Calu3 (cell line): ENCODE data around the gene FAM76B. TPM values are rescaled to one million over a fixed set of nuclear protein-coding genes. Genes with fewer than 3 reads are reported as not detected.

ENCODE experiments used
- BruUV-seq: library from RNA; stranded (reverse); fragments of 400-500 nt; replicated peaks from 2 replicates; lab custom pipeline; 2021; lab: Mats Ljungman, UMichigan
- CTCF ChIA-PET: fragments of 300-600 bp; sonication (Branson Sonifier 250); formaldehyde crosslinking; loops from one replicate; lab custom pipeline; 2022; ENCODE audit warnings: antibody characterized with exemption; lab: Charles Lee
- DNase-seq: peaks from one replicate; pipeline ENCODE4 v3.0.0; 2022
- H3K27ac Mint-ChIP-seq: one replicate; pipeline ENCODE4 v1.8.0; 2022; ENCODE audit warnings: mixed read lengths; ENCODE audit not compliant: unreplicated experiment
- H3K27me3 Mint-ChIP-seq: one replicate; pipeline ENCODE4 v1.8.0; 2022; ENCODE audit warnings: mixed read lengths; ENCODE audit not compliant: unreplicated experiment
- H3K36me3 Mint-ChIP-seq: one replicate; pipeline ENCODE4 v1.8.0; 2022; ENCODE audit warnings: mild to moderate bottlenecking, moderate library complexity, mixed read lengths; ENCODE audit not compliant: insufficient read depth, unreplicated experiment
- H3K4me1 Mint-ChIP-seq: one replicate; pipeline ENCODE4 v1.8.0; 2022; ENCODE audit warnings: mild to moderate bottlenecking, low read depth, mixed read lengths; ENCODE audit not compliant: unreplicated experiment
- H3K4me3 Mint-ChIP-seq: one replicate; pipeline ENCODE4 v1.8.0; 2022; ENCODE audit warnings: mild to moderate bottlenecking, low read depth, moderate library complexity, mixed read lengths; ENCODE audit not compliant: unreplicated experiment
- H3K9me3 Mint-ChIP-seq: one replicate; pipeline ENCODE4 v1.8.0; 2022; ENCODE audit warnings: low read depth, mixed read lengths; ENCODE audit not compliant: unreplicated experiment
- CTCF ChIP-seq: fragments of 200-600 bp; IDR thresholded peaks from one replicate; pipeline ENCODE4 v1.8.0; 2022; ENCODE audit warnings: antibody characterized with exemption; ENCODE audit not compliant: unreplicated experiment
- intact Hi-C: fragments of 100-400 bp; cut with micrococcal nuclease; formaldehyde crosslinking; loops from one replicate; pipeline ENCODE4 v1.10.0; 2022; ENCODE audit not compliant: unreplicated experiment
- total RNA-seq: library from RNA; stranded (reverse); gene quantifications from 2 replicates; pipeline ENCODE4 v1.2.3, GENCODE V29; 2022

The FAM76B gene
- total RNA-seq, 1 experiment from 2014 or later: 20.4 TPM

- Mint-ChIP-seq H3K27ac (no peak overlapping the region), H3K4me3 (no peak overlapping the region), H3K36me3 (no peaks in the 10 kb centered on the region), H3K27me3 (no peaks in the 10 kb centered on the region), H3K4me1 (peaks cover under 1% of the 10 kb centered on the region), H3K9me3 (no peaks in the 10 kb centered on the region)
- no peak for TF ChIP-seq CTCF
- no TSS peak for BruUV-seq
- CTCF ChIA-PET: no interaction called here
- no peak for DNase-seq
- intact Hi-C loops: no loop called here
Measured at GRCh38 chr11:95723361-95723942, 66.1 kb downstream of the FAM76B start.

- Mint-ChIP-seq H3K27ac (no peak overlapping the region), H3K9me3 (no peaks in the 10 kb centered on the region), H3K27me3 (no peaks in the 10 kb centered on the region), H3K4me1 (peaks cover 24% of the 10 kb centered on the region), H3K36me3 (no peaks in the 10 kb centered on the region), H3K4me3 (no peak overlapping the region)
- intact Hi-C loops: no loop called here
- no peak for TF ChIP-seq CTCF
- no peak for DNase-seq
- no TSS peak for BruUV-seq
- CTCF ChIA-PET: interaction anchor here (0.7 to 0.8 kb wide), 2 partner anchors 48 to 499 kb away, joined by 6 to 7 read pairs; no protein-coding TSS in a partner anchor
Measured at GRCh38 chr11:95720195-95720594, 69.4 kb downstream of the FAM76B start.

Other genes with a start within 250 kb of the FAM76B start
- gene CEP57, start 716 bp upstream of the FAM76B start, total RNA-seq: 58.7 and 59.4 TPM in 2 replicates
- 16.6 and 17.4 TPM in 2 replicates for gene MTMR2, start 134.3 kb upstream of the FAM76B start, total RNA-seq